ENCODE data around the gene TRIM27. TPM values are rescaled to one million over a fixed set of nuclear protein-coding genes. Genes with fewer than 3 reads are reported as not detected.
"Not testable (repeated sequence)": the region's sequence is repeated elsewhere in the genome, so short reads cannot be mapped to it uniquely, and the experiment has no call there.

Gene TRIM27
- total and polyA plus RNA-seq, 10 donors = 45.2 to 92.0 (median 64.3) TPM

- TF ChIP-seq CTCF (IDR thresholded peaks at IDR 0.05 in 8 of 11, conservative IDR thresholded peaks at IDR 0.05 in 3 of 11) = peak in 1 of 11 experiments; percentile 9
- TF ChIP-seq POLR2AphosphoS5 (IDR thresholded peaks at IDR 0.05) = peak; percentile 48 to 84 (median 74)
- intact Hi-C loops (cut with DNase I; ENCODE audit: low total_unique reads); H3K36me3 ChIP-seq; H3K27me3 ChIP-seq (replicated peaks in 1 of 7): not testable (repeated sequence)
- peak overlapping the region; percentile 87 to 93 (median 92) for H3K27ac ChIP-seq
- 1 to 3% (median 2%) methylated on average over 40 to 60 of the region's 60 CpGs for WGBS, 5 donors
- H3K4me3 ChIP-seq = peak overlapping the region; percentile 54 to 84 (median 64)
- H3K9me3 ChIP-seq = peaks cover 0 to 27% (median 11%) of the 10 kb centered on the region in 8 donors
- H3K4me1 ChIP-seq = peaks cover 8 to 33% (median 17%) of the 10 kb centered on the region in 6 donors
- DNase-seq = peak; percentile 93
Measured at GRCh38 chr6:28866205-28867085, 57.3 kb downstream of the TRIM27 start.

GRCh38 chr6:28865401-28866204 lies 58.2 kb downstream of the TRIM27 start:
- Histone ChIP-seq H3K4me3 (peak overlapping the region in 6 of 8 donors; percentile 55 to 84 (median 66)), H3K27me3 (replicated peaks in 1 of 7) (no peaks in the 10 kb centered on the region), H3K36me3 (no peaks in the 10 kb centered on the region), H3K4me1 (peaks cover 8 to 33% (median 17%) of the 10 kb centered on the region in 6 donors), H3K9me3 (peaks cover 0 to 30% (median 12%) of the 10 kb centered on the region in 8 donors), H3K27ac (peak overlapping the region in 7 of 8 donors; percentile 87 to 93 (median 92))
- no peak for DNase-seq
- TF ChIP-seq POLR2AphosphoS5 (IDR thresholded peaks at IDR 0.05) = no peak
- TF ChIP-seq CTCF (IDR thresholded peaks at IDR 0.05 in 8 of 11, conservative IDR thresholded peaks at IDR 0.05 in 3 of 11) = peak in 1 of 11 experiments; percentile 23
- TF ChIP-seq POLR2A (IDR thresholded peaks at IDR 0.05) = no peak
- 83 to 90% (median 86%) methylated on average over 25 of the region's 25 CpGs for WGBS, 5 donors
- intact Hi-C loops (cut with DNase I; ENCODE audit: low total_unique reads) = no loop called here

GRCh38 chr6:28864326-28864923 lies 59.4 kb downstream of the TRIM27 start:
- Histone ChIP-seq H3K27ac (peak overlapping the region in 7 of 8 donors; percentile 49 to 75 (median 56)), H3K36me3 (no peaks in the 10 kb centered on the region), H3K9me3 (peaks cover 0 to 30% (median 12%) of the 10 kb centered on the region in 8 donors), H3K4me1 (peaks cover 8 to 33% (median 17%) of the 10 kb centered on the region in 6 donors), H3K27me3 (replicated peaks in 1 of 7) (no peaks in the 10 kb centered on the region), H3K4me3 (peak overlapping the region; percentile 50 to 92 (median 64))
- DNase-seq = no peak
- intact Hi-C loops (cut with DNase I; ENCODE audit: low total_unique reads) = no loop called here
- WGBS, 5 donors = 41 to 45% (median 42%) methylated on average over 25 of the region's 25 CpGs
- no peak for TF ChIP-seq CTCF (IDR thresholded peaks at IDR 0.05 in 8 of 11, conservative IDR thresholded peaks at IDR 0.05 in 3 of 11)
- no peak for TF ChIP-seq POLR2AphosphoS5 (IDR thresholded peaks at IDR 0.05)
- no peak for TF ChIP-seq POLR2A (IDR thresholded peaks at IDR 0.05)
